Gastroesophageal sphincter (tissue), 3 donors: ENCODE results near the gene HSPA12A.

Experiments
- POLR2A ChIP-seq, 2 donors: fragments of 450-650 bp; IDR thresholded peaks; one replicate each; pipeline ENCODE4 v1.6.1; 2017; ENCODE audit warnings: antibody characterized with exemption in 2 of 2, mild to moderate bottlenecking in 2 of 2, moderate library complexity in 1 of 2
- TF ChIP-seq, protein P1 (sequence below), 4 experiments: fragments of 200-600 bp in 2 of 4; fragments of 450-650 bp in 2 of 4; sonication (generic) in 1 of 4; IDR thresholded peaks; one replicate each; pipeline ENCODE4 v1.5.1; 2017 to 2019; ENCODE audit warnings: antibody characterized with exemption in 4 of 4, mild to moderate bottlenecking in 2 of 4, moderate library complexity in 2 of 4

DNA sequence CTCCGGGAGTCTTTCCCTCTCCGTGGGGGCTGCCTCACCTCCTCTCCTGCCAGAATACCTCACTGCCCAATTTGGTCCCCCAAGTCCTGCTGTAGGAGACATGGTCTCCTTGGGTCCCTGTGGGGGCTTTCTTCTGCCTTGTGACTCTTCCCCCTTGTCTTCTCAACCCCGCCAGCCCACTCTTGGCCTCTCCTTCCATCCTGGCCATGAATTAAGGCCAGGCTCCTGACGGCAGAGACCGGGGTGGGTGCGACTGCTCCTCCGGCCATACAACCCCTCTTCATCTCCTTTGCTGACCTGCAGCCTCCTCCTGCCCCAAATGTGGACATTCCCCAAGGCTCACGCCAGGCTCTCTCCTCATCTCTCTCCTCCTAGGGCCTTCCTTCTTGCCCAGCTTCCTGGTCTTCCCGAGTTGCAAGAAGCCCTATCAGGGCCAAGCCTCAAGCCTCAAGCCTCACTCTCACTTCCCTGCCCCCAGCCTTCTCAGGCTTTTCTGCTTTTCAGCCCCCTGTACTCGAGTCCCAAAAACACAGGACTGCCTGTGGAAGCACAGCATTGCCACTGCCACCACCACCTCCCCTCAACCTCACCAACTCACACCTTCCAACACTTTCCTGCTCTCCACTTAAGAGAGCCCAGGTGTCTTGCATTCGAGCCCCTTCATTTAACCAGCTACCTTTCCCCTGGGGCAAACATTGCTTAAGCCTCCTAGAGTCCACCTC is 120.3 kb downstream of the HSPA12A start:
- TF ChIP-seq, protein P1, sequence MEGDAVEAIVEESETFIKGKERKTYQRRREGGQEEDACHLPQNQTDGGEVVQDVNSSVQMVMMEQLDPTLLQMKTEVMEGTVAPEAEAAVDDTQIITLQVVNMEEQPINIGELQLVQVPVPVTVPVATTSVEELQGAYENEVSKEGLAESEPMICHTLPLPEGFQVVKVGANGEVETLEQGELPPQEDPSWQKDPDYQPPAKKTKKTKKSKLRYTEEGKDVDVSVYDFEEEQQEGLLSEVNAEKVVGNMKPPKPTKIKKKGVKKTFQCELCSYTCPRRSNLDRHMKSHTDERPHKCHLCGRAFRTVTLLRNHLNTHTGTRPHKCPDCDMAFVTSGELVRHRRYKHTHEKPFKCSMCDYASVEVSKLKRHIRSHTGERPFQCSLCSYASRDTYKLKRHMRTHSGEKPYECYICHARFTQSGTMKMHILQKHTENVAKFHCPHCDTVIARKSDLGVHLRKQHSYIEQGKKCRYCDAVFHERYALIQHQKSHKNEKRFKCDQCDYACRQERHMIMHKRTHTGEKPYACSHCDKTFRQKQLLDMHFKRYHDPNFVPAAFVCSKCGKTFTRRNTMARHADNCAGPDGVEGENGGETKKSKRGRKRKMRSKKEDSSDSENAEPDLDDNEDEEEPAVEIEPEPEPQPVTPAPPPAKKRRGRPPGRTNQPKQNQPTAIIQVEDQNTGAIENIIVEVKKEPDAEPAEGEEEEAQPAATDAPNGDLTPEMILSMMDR (IDR thresholded peaks at IDR 0.05) = no peak
- TF ChIP-seq POLR2A (IDR thresholded peaks at IDR 0.05) = no peak
